Body of pancreas (tissue), 4 donors: ENCODE results near the gene ZNHIT6.

Experiments
- CTCF ChIP-seq, 7 experiments: fragments of 450-650 bp in 4 of 7; fragments of 200-600 bp in 3 of 7; sonication (generic) in 3 of 7; IDR thresholded peaks; one replicate each; pipeline ENCODE4 v1.5.1; 2016 to 2019; ENCODE audit warnings: antibody characterized with exemption in 7 of 7
- POLR2A ChIP-seq, 3 donors: fragments of 450-650 bp; IDR thresholded peaks; one replicate each; pipeline ENCODE4 v1.6.1; 2016; ENCODE audit warnings: antibody characterized with exemption in 3 of 3, mild to moderate bottlenecking in 2 of 3

GRCh38 chr1:85623061-85623471 lies 85.2 kb downstream of the ZNHIT6 start:
- TF ChIP-seq CTCF (IDR thresholded peaks at IDR 0.05), result no peak
- TF ChIP-seq POLR2A (IDR thresholded peaks at IDR 0.05), result no peak
